ENCODE results near the gene IFIT1B.

DNA sequence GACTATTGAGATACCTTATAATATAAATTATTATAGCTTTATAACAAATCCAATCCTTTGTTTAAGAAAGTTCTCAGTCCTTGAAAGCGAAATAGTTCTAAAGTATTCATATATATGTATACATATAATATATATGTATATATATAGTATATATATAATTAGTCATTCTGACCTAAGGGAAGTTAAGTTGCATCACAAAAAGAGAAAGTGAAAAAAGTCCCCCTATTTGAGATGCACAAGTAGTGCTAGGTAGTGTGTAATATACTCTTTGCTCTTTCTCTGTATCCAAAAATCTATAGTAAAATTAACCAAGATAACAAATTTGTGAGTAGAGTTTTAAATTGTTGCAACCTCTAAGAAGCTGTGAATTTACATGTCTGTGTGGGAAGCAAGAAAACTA, 13.3 kb upstream of the IFIT1B start:
- no peak for TF ChIP-seq ZXDB (tag by site-specific recombination; IDR thresholded peaks at IDR 0.05)
- TF ChIP-seq CTCF (tag by site-specific recombination; IDR thresholded peaks at IDR 0.05) = no peak
- TF ChIP-seq ZBTB17 (tag by site-specific recombination; IDR thresholded peaks at IDR 0.05) = no peak
- TF ChIP-seq ZNF239 (tag by site-specific recombination; IDR thresholded peaks at IDR 0.05) = no peak
- no peak for TF ChIP-seq ZNF549 (tag by site-specific recombination; IDR thresholded peaks at IDR 0.05)
- TF ChIP-seq, protein P1, sequence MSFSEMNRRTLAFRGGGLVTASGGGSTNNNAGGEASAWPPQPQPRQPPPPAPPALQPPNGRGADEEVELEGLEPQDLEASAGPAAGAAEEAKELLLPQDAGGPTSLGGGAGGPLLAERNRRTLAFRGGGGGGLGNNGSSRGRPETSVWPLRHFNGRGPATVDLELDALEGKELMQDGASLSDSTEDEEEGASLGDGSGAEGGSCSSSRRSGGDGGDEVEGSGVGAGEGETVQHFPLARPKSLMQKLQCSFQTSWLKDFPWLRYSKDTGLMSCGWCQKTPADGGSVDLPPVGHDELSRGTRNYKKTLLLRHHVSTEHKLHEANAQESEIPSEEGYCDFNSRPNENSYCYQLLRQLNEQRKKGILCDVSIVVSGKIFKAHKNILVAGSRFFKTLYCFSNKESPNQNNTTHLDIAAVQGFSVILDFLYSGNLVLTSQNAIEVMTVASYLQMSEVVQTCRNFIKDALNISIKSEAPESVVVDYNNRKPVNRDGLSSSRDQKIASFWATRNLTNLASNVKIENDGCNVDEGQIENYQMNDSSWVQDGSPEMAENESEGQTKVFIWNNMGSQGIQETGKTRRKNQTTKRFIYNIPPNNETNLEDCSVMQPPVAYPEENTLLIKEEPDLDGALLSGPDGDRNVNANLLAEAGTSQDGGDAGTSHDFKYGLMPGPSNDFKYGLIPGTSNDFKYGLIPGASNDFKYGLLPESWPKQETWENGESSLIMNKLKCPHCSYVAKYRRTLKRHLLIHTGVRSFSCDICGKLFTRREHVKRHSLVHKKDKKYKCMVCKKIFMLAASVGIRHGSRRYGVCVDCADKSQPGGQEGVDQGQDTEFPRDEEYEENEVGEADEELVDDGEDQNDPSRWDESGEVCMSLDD (tag by site-specific recombination; IDR thresholded peaks at IDR 0.05) = no peak
- TF ChIP-seq ZNF311 (tag by site-specific recombination; IDR thresholded peaks at IDR 0.05; ENCODE audit: borderline replicate concordance) = no peak
